GM12865 (cell line): Measurements from ENCODE around the gene ATE1.
"Not testable (repeated sequence)": the region's sequence is repeated elsewhere in the genome, so short reads cannot be mapped to it uniquely, and the experiment has no call there.

Experiments used
- DNase-seq: peaks from one replicate; pipeline ENCODE4 v3.0.0; 2010; ENCODE audit warnings: low read depth
- H3K4me3 ChIP-seq: 2 replicates; pipeline ENCODE4 v1.5.1; 2011; ENCODE audit warnings: mild to moderate bottlenecking, low read depth, low read length, control low read depth
- TF ChIP-seq, protein P1 (sequence below): IDR thresholded peaks from 2 replicates; pipeline ENCODE4 v1.5.1; 2011; ENCODE audit warnings: low read length, control low read depth, low read depth, inconsistent platforms; ENCODE audit not compliant: insufficient read depth; ENCODE audit errors: missing control alignments

Gene ATE1

DNA sequence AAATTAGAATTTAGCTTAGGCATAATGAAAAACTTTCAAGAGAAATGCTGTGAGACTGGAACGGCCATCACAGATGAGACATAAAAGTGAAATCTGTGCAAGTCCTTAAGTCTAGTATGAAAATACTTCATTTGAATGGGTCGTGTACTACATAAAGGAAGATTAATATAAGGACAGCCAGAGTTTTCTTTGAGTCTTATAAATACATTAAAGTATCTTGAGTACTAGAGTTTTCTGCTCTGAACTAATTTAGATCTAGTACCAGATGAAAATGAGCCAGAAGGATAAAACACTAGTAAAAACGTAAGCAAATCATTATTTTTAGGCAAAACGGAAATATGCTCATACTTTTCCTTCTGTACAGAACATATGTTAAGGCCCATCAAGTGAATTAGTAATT lies 93.1 kb downstream of the ATE1 start:
- DNase-seq = no peak

DNA sequence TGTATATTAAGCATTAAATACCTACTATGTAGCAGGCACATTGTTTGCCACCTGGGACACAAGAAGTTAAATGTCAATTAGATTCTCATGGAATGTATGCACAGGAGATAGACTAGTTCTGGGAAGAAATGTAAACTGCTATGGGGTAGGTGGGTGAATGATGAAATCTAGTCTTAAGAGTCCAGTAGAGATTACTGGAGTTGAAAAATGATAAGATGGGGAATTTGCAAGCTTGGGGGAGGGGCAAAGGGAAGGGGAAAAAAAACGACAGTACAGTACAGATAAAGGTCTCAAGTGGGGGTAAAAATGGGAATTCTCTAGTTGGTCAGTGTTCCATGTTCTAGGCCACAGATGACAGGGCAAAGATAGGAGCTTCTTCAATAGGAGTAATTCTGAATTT lies 94.4 kb downstream of the ATE1 start:
- TF ChIP-seq, protein P1, sequence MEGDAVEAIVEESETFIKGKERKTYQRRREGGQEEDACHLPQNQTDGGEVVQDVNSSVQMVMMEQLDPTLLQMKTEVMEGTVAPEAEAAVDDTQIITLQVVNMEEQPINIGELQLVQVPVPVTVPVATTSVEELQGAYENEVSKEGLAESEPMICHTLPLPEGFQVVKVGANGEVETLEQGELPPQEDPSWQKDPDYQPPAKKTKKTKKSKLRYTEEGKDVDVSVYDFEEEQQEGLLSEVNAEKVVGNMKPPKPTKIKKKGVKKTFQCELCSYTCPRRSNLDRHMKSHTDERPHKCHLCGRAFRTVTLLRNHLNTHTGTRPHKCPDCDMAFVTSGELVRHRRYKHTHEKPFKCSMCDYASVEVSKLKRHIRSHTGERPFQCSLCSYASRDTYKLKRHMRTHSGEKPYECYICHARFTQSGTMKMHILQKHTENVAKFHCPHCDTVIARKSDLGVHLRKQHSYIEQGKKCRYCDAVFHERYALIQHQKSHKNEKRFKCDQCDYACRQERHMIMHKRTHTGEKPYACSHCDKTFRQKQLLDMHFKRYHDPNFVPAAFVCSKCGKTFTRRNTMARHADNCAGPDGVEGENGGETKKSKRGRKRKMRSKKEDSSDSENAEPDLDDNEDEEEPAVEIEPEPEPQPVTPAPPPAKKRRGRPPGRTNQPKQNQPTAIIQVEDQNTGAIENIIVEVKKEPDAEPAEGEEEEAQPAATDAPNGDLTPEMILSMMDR = no peak
- no peak for DNase-seq
- H3K4me3 ChIP-seq = no peak overlapping the region

More for the DNA sequence above, 93.1 kb downstream of the ATE1 start:
- TF ChIP-seq, protein P1 = no peak
- H3K4me3 ChIP-seq = no peak overlapping the region

GRCh38 chr10:121832647-121833046 lies 95.2 kb downstream of the ATE1 start:
- H3K4me3 ChIP-seq = no peak overlapping the region
- DNase-seq = no peak
- TF ChIP-seq, protein P1 = no peak

DNA sequence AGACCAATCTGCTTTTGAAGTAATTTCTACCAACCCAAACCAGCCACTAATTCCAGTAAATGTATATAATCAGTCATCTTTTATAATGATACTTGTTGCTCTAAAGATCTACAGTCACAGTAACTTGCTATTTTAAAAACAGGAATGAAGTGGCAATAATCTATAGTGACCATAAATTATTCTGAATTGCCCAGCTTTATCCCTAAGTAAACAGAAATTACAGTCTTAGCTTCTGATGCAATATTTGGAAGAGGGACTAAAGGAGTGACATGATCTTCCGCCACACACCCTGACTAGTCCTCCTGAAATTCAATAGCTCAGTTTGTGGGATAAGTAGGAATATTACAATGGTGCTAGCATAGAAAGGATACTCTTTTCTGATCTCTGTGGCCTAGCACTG lies 96.1 kb downstream of the ATE1 start:
- no peak for DNase-seq
- TF ChIP-seq, protein P1 = no peak
- no peak overlapping the region for H3K4me3 ChIP-seq

- TF ChIP-seq, protein P1 = no peak
- H3K4me3 ChIP-seq = no peak overlapping the region
- no peak for DNase-seq
These were observed 96.6 kb downstream of the ATE1 start for GRCh38 chr10:121831237-121831636.

GRCh38 chr10:121830101-121830500 lies 97.7 kb downstream of the ATE1 start:
- no peak for DNase-seq
- no peak overlapping the region for H3K4me3 ChIP-seq
- TF ChIP-seq, protein P1 = no peak

- DNase-seq = no peak
- H3K4me3 ChIP-seq = no peak overlapping the region
- TF ChIP-seq, protein P1 = no peak
These were observed 99.8 kb downstream of the ATE1 start for GRCh38 chr10:121828045-121828444.

DNA sequence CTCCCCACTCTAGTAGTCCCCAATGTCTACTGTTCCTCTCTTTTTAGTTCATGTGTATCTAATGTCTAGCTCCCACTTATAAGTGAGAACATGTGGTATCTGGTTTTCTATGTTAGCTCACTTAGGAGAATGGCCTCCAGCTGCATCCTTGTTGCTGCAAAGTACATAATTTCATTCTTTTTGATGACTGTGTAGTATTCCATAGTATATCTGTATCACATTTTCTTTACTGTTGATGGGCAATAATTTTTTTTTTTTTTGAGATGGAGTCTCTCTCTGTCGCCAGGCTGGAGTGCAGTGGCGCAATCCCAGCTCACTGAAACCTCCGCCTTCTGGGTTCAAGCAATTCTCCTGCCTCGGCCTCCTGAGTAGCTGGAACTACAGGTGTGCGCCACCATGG lies 101.1 kb downstream of the ATE1 start:
- not testable (repeated sequence) for DNase-seq, H3K4me3 ChIP-seq
